ENCODE data around the gene KCNJ6.
"Not testable (repeated sequence)": the region's sequence is repeated elsewhere in the genome, so short reads cannot be mapped to it uniquely, and the experiment has no call there.

Gene KCNJ6

DNA sequence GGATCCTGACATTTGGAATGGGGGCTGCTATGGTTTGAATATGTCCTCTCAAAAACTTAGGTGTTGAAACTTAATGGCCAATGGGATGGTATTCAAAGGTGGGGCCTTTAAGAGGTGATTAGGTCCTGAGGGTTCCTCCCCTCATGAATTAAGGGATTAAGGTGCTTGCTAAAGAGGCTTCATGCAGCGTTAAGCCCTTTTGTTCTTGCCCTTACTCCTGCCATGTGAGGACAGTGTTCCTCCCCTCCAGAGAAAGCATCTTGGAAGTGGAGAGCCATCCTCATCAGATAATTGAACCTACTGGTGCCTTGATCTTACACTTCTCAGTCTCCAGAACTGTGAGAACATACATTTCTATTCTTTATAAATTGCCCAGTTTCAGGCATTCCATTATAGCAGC is 146.6 kb downstream of the KCNJ6 start:
- no peak for DNase-seq (ENCODE audit: low read depth in 2 of 2)

DNA sequence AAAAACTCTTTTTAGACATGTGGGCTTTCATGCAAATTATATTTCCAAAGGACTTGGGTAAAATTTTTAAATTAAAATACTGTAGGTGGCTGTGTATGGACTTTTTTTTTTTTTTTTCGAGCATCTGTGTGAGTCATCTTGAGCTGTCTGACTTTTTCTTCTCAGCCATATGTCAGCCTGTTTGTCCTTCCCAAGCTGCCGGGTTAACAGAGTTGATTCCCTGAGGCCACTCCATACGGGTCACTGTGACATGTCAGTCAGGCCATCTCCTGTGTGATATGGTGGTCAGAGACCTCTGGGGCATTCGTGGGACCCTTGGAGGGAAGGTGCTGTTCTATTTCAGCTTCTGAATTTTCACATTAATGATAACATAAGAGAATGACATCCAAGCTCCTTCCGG is 148.3 kb downstream of the KCNJ6 start:
- DNase-seq (ENCODE audit: low read depth in 2 of 2), result no peak

DNA sequence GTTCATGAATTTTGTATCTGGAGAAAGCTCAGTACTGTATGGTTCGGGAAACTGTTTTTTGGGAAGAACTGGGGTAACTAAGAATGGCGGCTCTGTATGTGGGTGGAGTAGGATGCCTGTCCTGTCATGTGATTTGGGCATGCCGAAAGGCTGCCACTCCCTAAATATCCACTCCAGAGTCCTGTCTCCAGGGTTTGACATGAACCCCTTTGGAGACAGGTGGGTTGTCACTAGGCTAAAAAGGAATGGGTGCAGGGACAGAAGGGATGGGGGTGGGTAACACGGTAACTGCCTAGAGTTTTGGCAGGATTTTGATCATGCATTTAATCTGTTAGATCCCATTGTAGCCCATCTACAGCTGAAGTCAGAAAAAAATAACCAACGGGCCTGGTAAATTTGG is 150.1 kb downstream of the KCNJ6 start:
- DNase-seq (ENCODE audit: low read depth in 2 of 2), result no peak

DNA sequence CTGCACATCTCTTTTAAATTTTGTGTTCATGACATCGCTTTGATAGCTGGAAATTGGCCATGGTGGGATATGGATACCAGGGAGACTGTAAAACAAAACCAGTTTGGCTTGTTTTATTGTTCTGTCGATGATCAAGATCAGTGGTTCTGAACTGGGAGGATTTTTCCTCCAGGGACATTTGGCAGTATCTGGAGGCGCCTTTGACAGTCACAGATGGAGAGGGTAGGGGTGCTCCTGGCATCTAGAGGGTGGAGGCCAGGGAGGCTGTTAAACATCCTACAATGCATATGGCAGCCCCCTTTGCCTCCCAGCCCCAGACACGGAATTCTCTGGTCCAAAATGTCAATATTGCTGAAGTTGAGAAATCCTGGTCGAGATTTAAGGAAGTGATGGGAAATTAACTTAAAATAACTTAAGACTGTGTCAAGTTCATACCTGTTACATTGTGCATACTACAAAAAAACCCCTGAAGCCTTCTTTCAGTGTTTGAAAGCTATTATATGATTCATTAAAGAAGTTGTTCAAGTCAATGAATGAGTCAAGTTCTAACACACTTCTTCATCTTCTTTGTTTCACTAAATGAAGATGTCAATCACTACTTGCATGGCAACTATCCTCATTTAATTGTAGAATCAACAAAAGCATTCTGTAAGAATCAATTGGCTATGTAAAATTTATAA is 150.9 kb downstream of the KCNJ6 start:
- DNase-seq (ENCODE audit: low read depth in 2 of 2), result no peak

DNA sequence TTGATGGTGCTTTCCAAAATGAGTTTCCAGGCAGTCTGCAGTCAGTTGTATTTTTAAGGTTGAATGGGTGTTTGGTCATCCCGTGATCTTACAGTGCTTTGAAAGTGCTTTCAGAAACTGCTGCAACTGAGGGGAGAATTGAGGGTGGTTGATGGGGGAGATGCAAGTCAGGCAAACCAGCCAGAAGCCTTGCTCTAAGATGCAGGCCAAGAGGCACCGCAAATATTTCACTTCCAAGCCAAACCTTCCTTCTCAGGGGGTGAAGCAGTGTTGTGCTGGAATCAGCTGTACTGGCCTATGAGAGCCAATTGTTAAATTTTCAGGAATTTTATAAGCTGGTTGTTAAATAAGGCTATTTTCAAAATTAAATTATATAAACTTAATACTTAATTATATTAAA is 151.6 kb downstream of the KCNJ6 start:
- DNase-seq (ENCODE audit: low read depth in 2 of 2), result no peak

DNA sequence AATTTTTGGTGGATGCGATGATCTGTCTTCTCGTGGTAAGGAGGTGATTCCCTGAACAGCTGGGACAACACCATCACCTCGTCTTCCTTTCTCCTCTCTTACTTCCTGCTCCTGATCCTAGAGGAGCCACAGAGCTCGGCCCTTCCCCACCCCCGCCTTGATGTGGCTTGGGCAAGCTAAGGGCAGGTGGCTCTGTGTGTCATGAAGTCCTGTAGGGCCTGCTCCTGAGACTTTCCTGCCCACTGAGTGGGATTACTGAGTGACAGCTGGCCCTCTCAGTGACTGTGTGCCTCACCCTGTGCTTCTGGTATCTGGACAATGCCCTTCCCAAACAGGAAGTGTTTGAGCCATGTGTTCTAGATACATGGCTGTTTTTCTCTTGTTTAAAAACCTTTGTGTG is 153.0 kb downstream of the KCNJ6 start:
- no peak for DNase-seq (ENCODE audit: low read depth in 2 of 2)

DNA sequence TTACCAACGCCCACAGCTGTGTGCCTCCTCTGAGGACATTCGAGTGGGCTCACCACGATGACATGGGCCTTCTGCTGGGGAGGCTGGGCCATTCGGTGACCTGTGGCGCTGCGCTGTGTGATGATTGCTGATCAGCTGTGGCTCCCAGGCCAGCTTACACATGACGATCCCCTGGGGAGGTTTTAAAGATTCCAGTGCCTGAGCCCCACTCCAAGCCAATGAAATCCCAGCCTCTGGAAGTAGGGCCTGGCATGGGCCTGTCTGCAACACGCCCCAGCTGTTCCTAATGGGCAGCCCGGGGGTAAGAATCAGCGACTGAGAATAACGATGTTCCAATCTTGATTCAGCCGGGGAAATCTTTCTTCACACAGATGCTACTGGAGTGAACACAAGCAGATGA is 153.7 kb downstream of the KCNJ6 start:
- no peak for DNase-seq (ENCODE audit: low read depth in 2 of 2)

DNA sequence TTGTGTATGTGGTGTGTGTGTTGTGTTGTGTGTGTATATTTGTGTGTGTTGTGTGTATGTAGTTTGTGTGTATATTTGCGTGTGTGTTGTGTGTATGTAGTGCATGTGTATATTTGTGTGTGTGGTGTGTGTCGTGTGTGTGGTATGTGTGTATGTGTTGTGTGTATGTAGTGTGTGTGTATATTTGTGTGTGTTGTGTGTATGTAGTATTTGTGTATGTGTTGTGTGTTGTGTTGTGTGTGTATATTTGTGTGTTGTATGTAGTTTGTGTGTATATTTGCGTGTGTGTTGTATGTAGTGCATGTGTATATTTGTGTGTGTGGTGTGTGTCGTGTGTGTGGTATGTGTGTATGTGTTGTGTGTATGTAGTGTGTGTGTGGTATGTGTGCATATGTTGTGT is 154.9 kb downstream of the KCNJ6 start:
- DNase-seq (ENCODE audit: low read depth in 2 of 2), result not testable (repeated sequence)

DNA sequence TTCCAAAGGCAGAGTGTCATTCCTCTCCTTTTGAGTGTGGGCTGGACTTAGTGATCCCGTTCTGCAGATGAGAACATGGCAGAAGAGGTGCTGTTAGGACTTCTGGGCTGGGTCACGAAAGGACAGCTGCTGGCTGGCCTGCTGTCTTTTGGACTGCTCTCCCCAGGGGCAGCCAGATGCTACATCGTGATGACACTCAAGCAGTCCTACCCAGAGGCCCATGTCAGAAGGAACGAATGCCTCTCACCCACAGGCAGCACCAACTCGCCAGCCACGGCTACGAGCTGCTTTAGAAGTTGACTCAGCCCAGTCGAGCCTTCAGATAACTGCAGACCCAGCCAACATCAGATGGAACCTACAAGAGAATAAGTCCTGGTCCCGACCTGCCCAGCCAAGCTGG is 156.5 kb downstream of the KCNJ6 start:
- DNase-seq (ENCODE audit: low read depth in 2 of 2), result no peak

DNA sequence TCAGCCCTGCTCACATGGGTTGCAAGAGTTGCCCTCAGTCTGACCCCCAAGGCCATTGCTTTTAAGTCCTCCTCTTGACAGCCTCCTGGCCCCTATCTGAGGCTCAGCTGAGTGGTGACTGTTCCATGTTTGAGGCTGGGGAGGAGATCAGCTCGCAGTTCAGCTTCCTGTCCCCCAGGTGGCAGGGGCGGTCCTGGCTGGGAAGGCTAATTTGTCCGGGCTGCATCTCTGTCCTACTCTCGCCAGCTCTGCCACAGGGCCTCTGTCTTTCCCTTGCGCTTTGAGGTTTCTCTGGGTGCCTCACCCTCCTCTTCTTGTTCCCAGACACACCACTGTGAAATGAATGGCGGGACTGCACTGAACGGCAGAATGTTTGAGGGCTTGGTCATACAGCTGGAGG is 157.3 kb downstream of the KCNJ6 start:
- DNase-seq (ENCODE audit: low read depth in 2 of 2), result no peak

DNA sequence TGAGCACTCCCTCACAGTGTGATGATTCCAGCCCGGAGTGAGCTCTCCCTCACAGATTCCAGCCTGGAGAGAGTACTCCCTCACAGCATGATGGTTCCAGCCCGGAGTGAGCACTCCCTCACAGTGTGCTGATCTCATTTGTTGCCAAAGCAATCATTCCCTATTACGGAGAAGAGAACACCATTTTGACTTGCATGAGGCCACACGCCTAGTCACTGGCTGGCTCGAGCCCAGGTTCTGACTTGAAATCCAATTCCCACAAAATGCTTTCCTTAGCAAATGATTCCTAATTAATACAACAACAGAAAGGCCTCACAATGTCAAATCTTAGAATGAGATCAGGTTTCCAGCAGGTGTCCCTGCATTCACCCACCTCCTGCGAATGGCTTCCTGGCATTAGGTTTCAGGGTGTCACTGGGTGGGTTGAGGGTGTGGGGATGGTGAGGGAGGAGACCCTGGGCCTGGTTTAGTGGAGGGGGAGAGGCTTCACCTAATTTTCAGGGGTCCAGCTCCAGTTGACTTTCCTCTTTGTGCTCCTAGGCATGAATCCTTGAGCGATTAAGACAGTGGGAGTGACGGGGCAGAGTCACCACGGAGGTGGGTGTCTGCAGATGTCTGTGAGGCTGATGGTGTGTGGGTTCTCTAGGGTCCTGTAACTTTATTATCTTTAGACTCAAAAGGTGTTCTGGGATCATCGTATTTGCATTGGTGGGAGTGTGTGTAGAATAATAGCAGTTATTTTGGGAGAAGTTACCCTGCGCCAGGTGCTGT is 158.5 kb downstream of the KCNJ6 start:
- no peak for DNase-seq (ENCODE audit: low read depth in 2 of 2)

DNA sequence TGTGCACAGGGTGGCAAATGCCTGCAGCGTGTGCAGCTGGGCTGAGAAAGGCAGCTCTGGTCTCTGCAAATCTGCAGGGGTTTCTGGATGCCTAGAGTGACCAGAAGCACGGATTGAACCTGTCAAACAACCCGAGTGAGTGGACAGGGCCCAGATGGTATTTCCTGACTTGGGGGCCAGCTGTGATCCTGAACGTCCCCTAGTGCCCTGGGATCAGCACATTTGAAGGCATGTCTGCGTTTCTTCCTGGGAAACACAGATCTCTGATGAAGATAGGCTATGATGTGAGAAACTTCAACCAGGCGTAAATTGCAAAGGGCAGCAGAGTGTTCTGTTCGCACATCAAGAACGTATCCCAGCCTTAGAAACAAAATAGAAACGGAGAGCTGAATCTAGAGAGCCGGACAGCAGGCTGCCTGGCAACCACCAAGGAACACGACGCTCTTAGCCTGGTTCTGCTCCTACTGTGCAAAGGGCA is 163.1 kb downstream of the KCNJ6 start:
- no peak for DNase-seq (ENCODE audit: low read depth in 2 of 2)

DNA sequence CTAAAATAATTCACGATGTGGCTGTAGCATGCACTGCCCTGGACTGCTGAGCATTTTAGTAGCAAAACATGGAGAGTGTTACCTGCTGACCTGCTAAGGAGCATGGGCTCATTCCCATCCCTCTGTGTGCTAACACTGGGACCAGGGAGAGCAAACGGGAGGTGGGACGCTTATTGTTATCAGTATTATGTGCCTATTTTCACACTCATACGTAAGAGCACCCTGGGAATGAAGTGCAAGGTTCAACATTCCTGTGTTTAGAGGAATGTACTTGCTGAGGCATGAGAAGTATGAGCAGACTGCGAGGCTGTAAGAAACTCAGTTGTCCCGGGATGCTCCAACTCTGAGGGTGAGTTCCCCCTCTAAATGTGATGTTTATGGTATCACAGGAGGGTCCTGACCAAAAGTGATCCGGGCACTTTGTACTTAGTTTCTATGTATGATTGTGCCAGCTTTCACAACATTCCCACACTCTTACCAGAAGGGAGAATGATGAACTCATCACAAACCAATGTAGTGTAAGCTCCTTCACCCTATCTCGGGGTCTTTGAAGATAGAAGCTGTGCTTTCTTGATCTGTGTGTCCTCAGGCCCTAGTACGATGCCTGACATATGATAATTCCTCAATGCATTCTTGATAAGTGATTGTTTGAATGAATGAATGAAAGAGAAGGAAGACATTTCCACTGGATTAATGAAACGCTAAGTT is 164.8 kb downstream of the KCNJ6 start:
- DNase-seq (ENCODE audit: low read depth in 2 of 2), result no peak

DNA sequence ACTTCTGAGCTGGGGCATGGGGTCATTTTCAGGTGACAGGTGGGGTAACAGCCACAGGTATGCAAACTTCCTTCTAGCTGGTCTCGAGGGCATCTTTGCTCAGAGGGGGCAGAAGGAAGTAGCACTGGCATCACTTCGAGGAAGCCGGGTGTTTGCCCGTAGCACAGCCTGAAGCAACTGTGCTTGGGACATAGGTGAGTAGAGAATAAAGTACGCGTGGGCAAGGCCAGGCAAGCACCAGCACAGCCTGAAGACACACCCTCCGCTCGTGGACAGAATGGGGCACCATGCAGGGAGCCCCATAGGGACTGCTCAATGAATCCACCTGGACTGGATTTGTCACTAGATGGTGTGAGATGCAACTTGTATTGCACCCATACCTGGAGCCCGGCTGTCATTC is 167.1 kb downstream of the KCNJ6 start:
- DNase-seq (ENCODE audit: low read depth in 2 of 2), result no peak

DNA sequence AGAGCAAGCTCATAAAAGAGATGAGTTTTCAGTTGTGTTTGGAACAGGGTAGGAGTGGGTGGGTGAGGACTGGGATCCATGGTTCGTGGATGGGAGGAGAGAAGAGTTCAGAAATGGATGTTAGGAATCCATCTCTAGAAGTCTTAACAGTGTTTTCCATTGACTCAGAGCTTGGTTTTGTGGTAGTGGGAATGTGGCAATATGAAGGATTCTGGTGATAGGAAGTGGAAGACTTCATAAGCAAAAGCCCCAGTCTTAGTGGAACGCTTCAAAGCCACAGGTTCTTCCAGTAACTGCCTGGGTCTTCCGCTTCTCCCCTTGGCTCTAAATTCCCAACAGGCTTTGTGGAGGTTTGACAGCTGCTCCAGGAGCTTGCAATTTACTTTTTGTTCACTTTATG is 167.9 kb downstream of the KCNJ6 start:
- DNase-seq (ENCODE audit: low read depth in 2 of 2), result no peak

DNA sequence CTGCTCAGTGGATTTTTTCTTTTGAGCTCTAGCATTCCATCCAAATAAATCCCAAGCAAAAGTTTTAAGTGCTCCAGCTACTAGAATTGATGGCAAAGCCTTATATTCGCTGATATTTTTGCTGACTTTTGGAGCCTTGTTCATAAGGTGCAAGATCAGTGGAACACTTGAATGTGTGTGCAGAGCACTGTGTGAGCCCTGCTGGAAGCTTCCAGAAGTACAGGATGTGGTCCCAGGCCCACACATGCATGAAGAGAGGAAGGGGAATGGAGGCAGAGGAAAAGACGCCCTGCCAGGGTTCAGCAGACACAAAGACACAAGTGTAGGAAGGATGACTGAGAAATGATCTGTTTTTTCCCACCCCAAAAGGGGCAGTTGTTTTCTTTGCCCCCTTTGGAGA is 169.4 kb downstream of the KCNJ6 start:
- DNase-seq (ENCODE audit: low read depth in 2 of 2), result no peak

DNA sequence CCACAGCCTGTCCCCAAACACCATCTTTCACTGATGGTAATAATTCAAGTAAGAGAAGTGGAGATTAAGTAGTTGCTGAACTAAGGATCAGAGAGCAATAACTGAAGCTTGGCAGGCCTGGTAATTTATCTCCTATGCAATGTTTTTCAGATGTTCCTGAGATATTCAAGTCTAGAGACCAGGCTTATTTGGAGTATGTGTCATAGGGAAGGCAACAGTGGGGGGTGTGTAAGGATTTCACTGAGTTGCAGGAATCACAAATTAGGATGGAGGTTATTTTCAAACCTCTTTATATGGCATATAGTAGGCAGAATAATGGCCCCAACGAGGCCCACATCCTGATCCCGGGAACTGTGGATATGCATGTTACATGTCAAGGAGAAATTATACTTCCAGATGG is 171.7 kb downstream of the KCNJ6 start:
- DNase-seq (ENCODE audit: low read depth in 2 of 2), result no peak

DNA sequence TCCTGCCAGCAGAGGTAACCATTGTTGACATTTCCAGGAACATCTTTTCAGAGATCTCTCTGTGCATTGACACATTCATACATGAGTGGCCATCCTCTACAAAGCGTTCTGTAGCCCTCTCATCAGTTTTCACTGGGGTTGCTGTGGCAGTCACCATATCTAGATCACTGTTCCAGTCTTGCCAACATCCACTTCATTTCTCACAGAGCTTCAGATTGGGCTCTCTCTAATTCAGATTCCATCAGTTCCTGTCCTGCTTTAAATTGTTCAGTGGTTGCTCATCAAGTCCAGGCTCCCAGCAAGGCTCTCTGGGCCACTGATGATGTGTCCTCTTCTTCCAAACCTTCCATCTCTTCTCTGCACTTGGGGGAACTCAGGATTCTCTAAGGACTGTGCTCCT is 173.7 kb downstream of the KCNJ6 start:
- no peak for DNase-seq (ENCODE audit: low read depth in 2 of 2)

DNA sequence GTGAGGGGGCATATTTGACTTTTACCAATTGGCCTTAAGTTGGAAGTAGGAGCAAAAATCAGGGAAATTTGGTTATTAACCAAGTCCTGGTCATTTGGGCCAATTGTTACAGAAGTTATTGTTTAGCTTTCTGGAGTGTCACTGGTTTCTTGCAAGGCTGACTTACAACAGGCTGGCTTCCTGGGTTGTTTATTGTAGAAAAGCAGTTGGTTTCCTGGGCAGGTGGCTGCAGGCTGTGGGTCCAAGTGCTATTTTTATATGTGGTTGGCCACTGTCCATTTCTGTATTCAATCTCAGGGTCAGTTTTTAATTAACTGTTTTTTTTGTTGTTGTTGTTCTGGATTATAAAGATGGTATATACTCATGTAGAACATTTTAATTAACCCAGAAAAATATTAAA is 174.1 kb downstream of the KCNJ6 start:
- DNase-seq (ENCODE audit: low read depth in 2 of 2), result no peak

DNA sequence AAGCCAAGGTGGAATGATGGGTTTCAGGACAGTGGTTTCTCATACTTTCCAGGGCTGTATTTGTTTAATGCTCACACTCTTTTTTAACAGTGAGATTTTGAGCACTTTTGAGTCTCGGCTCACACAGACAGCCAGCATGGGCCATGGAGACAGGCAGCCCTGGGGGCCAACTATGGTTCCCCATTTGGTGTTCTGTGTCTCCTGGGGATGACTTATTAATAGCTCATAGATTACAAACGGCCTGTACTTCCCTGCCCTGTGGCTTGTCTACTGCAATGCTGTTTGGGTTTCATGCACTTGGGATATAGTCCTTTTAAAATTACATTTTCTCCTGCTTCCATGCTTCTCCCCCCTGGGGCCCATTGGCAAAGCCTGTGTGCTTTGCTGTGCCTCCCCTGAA is 178.3 kb downstream of the KCNJ6 start:
- no peak for DNase-seq (ENCODE audit: low read depth in 2 of 2)

DNA sequence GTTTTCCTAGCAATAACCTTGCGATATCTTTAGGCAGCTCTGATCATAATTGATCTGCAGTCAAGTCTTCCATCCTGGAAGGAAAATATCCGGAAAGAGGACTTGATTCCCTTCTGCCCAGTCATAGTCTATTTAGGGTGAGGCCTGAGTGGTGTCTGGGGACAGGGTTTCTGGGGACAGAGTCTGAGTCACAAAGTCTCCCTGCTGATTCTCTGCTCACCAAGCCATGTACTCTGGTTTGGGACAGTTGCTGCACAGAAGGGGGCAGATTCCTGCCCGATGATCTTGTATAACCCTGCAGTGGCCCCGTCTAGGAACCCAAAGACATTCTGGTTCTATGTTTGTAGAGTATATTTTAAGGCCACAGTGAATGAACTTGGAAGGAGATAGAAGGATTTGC is 178.8 kb downstream of the KCNJ6 start:
- no peak for DNase-seq (ENCODE audit: low read depth in 2 of 2)

DNA sequence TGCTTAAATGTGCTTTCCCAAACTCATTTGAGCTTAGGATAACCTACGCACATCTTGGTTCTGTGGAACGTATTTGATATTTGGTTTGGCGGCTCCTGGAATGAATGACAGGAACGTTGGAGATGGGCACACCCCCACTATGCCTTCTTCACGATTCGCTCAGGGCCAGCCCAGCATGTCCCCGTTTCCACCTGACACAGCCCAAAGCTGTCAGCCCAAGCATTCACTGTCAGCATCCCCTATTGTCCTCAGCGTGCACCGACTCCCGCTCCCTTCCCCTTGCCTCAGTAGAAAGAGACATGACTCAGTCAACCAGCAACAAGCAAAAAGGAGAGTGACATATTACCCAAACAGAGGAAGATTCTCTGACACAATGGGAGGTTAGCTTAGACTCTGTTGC is 181.4 kb downstream of the KCNJ6 start:
- no peak for DNase-seq (ENCODE audit: low read depth in 2 of 2)

DNA sequence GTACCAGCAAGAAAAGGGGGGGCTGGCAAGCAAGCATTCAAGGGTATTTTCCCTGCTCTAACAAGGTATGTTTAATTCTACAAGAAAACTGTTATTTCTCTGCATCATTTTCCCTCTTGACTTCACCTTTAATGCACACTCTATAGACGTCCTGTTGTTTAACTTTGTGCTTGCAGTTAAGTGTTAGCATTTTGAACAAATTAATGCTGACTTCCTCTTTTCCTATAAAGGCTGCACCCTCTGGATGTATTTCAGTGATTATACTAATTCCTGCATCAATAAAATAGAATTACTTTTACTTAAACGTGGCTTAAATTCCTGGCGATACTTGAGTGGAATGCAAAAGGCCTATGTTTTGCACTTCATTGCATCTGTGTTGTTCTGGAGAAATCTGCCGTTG is 183.3 kb downstream of the KCNJ6 start:
- DNase-seq (ENCODE audit: low read depth in 2 of 2), result no peak

Data from stimulated activated CD4-positive, alpha-beta T cell treated with anti-CD3 and anti-CD28 coated beads, Interleukin-1b, Interleukin-23, amount 100 ng/mL, for 1 hour (primary cell).